ENCODE data around the gene RAD21L1.

GRCh38 chr20:1184638-1185315 is 41.1 kb upstream of the RAD21L1 start, which contains the start of gene TMEM74B:
- TF ChIP-seq CTCF (IDR thresholded peaks at IDR 0.05; ENCODE audit: insufficient read depth, low read length, poor library complexity, severe bottlenecking) (no peak), EZH2phosphoT487 (conservative IDR thresholded peaks at IDR 0.05; ENCODE audit: low read length) (no peak)
